ENCODE measurements around the gene GNA14.

- TF ChIP-seq, protein P1, sequence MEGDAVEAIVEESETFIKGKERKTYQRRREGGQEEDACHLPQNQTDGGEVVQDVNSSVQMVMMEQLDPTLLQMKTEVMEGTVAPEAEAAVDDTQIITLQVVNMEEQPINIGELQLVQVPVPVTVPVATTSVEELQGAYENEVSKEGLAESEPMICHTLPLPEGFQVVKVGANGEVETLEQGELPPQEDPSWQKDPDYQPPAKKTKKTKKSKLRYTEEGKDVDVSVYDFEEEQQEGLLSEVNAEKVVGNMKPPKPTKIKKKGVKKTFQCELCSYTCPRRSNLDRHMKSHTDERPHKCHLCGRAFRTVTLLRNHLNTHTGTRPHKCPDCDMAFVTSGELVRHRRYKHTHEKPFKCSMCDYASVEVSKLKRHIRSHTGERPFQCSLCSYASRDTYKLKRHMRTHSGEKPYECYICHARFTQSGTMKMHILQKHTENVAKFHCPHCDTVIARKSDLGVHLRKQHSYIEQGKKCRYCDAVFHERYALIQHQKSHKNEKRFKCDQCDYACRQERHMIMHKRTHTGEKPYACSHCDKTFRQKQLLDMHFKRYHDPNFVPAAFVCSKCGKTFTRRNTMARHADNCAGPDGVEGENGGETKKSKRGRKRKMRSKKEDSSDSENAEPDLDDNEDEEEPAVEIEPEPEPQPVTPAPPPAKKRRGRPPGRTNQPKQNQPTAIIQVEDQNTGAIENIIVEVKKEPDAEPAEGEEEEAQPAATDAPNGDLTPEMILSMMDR (IDR thresholded peaks at IDR 0.05), result no peak
- TF ChIP-seq POLR2A (IDR thresholded peaks at IDR 0.05), result no peak
Measured at GRCh38 chr9:77518688-77519087, 129.4 kb downstream of the GNA14 start.

Measured in right lobe of liver (tissue), 4 donors.